Sigmoid colon (tissue), 7 donors: ENCODE data around the gene SFT2D3. TPM values are rescaled to one million over a fixed set of nuclear protein-coding genes. Genes with fewer than 3 reads are reported as not detected.

Experiments used
- DNase-seq: peaks from one replicate; pipeline ENCODE4 v3.0.0-alpha.2; 2019
- H3K27ac ChIP-seq, 4 donors: fragments of 200-600 bp; sonication (generic); one replicate each; pipeline ENCODE4 v1.5.1; 2016 to 2019; ENCODE audit warnings: mild to moderate bottlenecking in 1 of 4
- H3K27me3 ChIP-seq, 3 donors: fragments of 200-600 bp; sonication (generic); one replicate each; pipeline ENCODE4 v1.5.1; 2019; ENCODE audit warnings: mild to moderate bottlenecking in 1 of 3
- H3K36me3 ChIP-seq, 4 donors: fragments of 200-600 bp; sonication (generic); one replicate each; pipeline ENCODE4 v1.5.1; 2016 to 2019
- H3K4me1 ChIP-seq, 4 donors: fragments of 200-600 bp; sonication (generic); one replicate each; pipeline ENCODE4 v1.5.1; 2017 to 2019
- H3K4me3 ChIP-seq, 4 donors: fragments of 200-600 bp; sonication (generic); one replicate each; pipeline ENCODE4 v1.5.1; 2017 to 2019; ENCODE audit warnings: mild to moderate bottlenecking in 2 of 4, moderate library complexity in 1 of 4
- H3K9me3 ChIP-seq, 4 donors: fragments of 200-600 bp in 3 of 4; sonication (generic) in 3 of 4; one replicate each; pipeline versions ENCODE4 v1.5.1 to v1.6.1; 2013 to 2019
- CTCF ChIP-seq, 4 experiments: fragments of 450-650 bp in 3 of 4; fragments of 200-600 bp in 1 of 4; IDR thresholded peaks; one replicate each; pipeline ENCODE4 v1.5.1; 2016 to 2019; ENCODE audit warnings: antibody characterized with exemption in 4 of 4, mild to moderate bottlenecking in 3 of 4, moderate library complexity in 2 of 4
- EP300 ChIP-seq, 4 donors: sonication (generic); formaldehyde crosslinking; IDR thresholded peaks; one replicate each; pipeline ENCODE4 v1.6.1; 2017; ENCODE audit warnings: antibody characterized with exemption in 4 of 4
- POLR2A ChIP-seq, 2 donors: fragments of 450-650 bp; IDR thresholded peaks; one replicate each; pipeline ENCODE4 v1.6.1; 2016; ENCODE audit warnings: antibody characterized with exemption in 2 of 2, mild to moderate bottlenecking in 2 of 2, moderate library complexity in 2 of 2
- POLR2AphosphoS5 ChIP-seq, 4 donors: sonication (generic); formaldehyde crosslinking; IDR thresholded peaks; one replicate each; pipeline ENCODE4 v1.6.1; 2017; ENCODE audit warnings: antibody characterized with exemption in 4 of 4
- WGBS, 2 donors: extraction: QIAGEN DNeasy Blood & Tissue Kit; methylation state at CpG; one replicate each; pipeline ENCODE4 v1.1.7; 2013; 5-methylcytosine and 5-hydroxymethylcytosine counted together
- intact Hi-C: fragments of 100-400 bp; cut with DNase I; formaldehyde crosslinking; loops from one replicate; pipeline ENCODE4 v1.15.1; 2023
- polyA plus RNA-seq, 3 donors: library from polyadenylated mRNA; stranded (reverse); fragments of 200-250 nt; gene quantifications; one replicate each; pipeline ENCODE4 v1.2.3, GENCODE V29; 2013
- total RNA-seq, 4 donors: library from RNA; depleted of rRNA; stranded (reverse); fragments of >200 nt; gene quantifications; one replicate each; pipeline ENCODE4 v1.1.0, GENCODE V29; 2016
- donor health status: healthy with polysubstance abuse.
- donor health status: Bipolar disorder and iron deficiency.
- donor health status: healthy.

Gene SFT2D3
- total and polyA plus RNA-seq, 7 donors: 1.4 to 8.6 (median 6.5) TPM

- WGBS, 2 donors: 75 to 82% methylated on average over 14 of the region's 14 CpGs
- TF ChIP-seq POLR2AphosphoS5 (IDR thresholded peaks at IDR 0.05): peak; percentile 5 to 59 (median 37)
- TF ChIP-seq POLR2A (IDR thresholded peaks at IDR 0.05): no peak
- TF ChIP-seq CTCF (IDR thresholded peaks at IDR 0.05): no peak
- TF ChIP-seq EP300 (IDR thresholded peaks at IDR 0.05): peak in 2 of 4 donors; percentile 45 to 67
- Histone ChIP-seq H3K4me1 (peaks cover 0 to 100% (median 99%) of the 10 kb centered on the region in 4 donors), H3K27ac (peak overlapping the region; percentile 86 to 97 (median 92)), H3K9me3 (no peaks in the 10 kb centered on the region), H3K4me3 (peak overlapping the region in 2 of 4 donors; percentile 6 to 24), H3K36me3 (peaks cover 0 to 32% (median 17%) of the 10 kb centered on the region in 4 donors), H3K27me3 (no peaks in the 10 kb centered on the region)
- peak; percentile 78 for DNase-seq
- intact Hi-C loops: no loop called here
These were observed 41.6 kb upstream of the SFT2D3 start for GRCh38 chr2:127659408-127660290.

GRCh38 chr2:127660291-127660578 is 41.1 kb upstream of the SFT2D3 start:
- no peaks in the 10 kb centered on the region for H3K27me3 ChIP-seq
- peak; percentile 64 for DNase-seq
- peak overlapping the region in 1 of 4 donors; percentile 5 for H3K4me3 ChIP-seq
- TF ChIP-seq POLR2AphosphoS5 (IDR thresholded peaks at IDR 0.05) (peak in 1 of 4 donors; percentile 69), CTCF (IDR thresholded peaks at IDR 0.05) (no peak)
- peak overlapping the region; percentile 86 to 97 (median 92) for H3K27ac ChIP-seq
- peaks cover 0 to 26% (median 14%) of the 10 kb centered on the region in 4 donors for H3K36me3 ChIP-seq
- H3K9me3 ChIP-seq: no peaks in the 10 kb centered on the region
- intact Hi-C loops: no loop called here
- peaks cover 0 to 100% (median 99%) of the 10 kb centered on the region in 4 donors for H3K4me1 ChIP-seq
- 93 to 95% methylated on average over 10 of the region's 10 CpGs for WGBS, 2 donors

GRCh38 chr2:127661072-127661649 is 40.1 kb upstream of the SFT2D3 start:
- H3K27me3 ChIP-seq: no peaks in the 10 kb centered on the region
- H3K9me3 ChIP-seq: no peaks in the 10 kb centered on the region
- peak in 1 of 4 donors; percentile 39 for TF ChIP-seq POLR2AphosphoS5 (IDR thresholded peaks at IDR 0.05)
- TF ChIP-seq EP300 (IDR thresholded peaks at IDR 0.05): no peak
- peaks cover 0 to 21% (median 14%) of the 10 kb centered on the region in 4 donors for H3K36me3 ChIP-seq
- peaks cover 0 to 100% (median 99%) of the 10 kb centered on the region in 4 donors for H3K4me1 ChIP-seq
- H3K27ac ChIP-seq: peak overlapping the region; percentile 86 to 97 (median 92)
- DNase-seq: peak; percentile 73
- intact Hi-C loops: no loop called here
- peak overlapping the region in 1 of 4 donors; percentile 5 for H3K4me3 ChIP-seq
- WGBS, 2 donors: 91 to 94% methylated on average over 14 of the region's 14 CpGs

- H3K4me1 ChIP-seq: peaks cover 0 to 99% (median 99%) of the 10 kb centered on the region in 4 donors
- TF ChIP-seq CTCF (IDR thresholded peaks at IDR 0.05): no peak
- peak in 1 of 4 donors; percentile 26 for TF ChIP-seq POLR2AphosphoS5 (IDR thresholded peaks at IDR 0.05)
- H3K27me3 ChIP-seq: no peaks in the 10 kb centered on the region
- H3K27ac ChIP-seq: peak overlapping the region; percentile 86 to 97 (median 92)
- H3K36me3 ChIP-seq: peaks cover 0 to 21% (median 8%) of the 10 kb centered on the region in 4 donors
- peak; percentile 73 for DNase-seq
- intact Hi-C loops: no loop called here
- WGBS, 2 donors: 44 to 60% methylated on average over 9 of the region's 9 CpGs
- no peaks in the 10 kb centered on the region for H3K9me3 ChIP-seq
- H3K4me3 ChIP-seq: peak overlapping the region in 1 of 4 donors; percentile 5
These were observed 39.3 kb upstream of the SFT2D3 start for GRCh38 chr2:127661949-127662510.
